ENCODE results near the gene ABCC2.

DNA sequence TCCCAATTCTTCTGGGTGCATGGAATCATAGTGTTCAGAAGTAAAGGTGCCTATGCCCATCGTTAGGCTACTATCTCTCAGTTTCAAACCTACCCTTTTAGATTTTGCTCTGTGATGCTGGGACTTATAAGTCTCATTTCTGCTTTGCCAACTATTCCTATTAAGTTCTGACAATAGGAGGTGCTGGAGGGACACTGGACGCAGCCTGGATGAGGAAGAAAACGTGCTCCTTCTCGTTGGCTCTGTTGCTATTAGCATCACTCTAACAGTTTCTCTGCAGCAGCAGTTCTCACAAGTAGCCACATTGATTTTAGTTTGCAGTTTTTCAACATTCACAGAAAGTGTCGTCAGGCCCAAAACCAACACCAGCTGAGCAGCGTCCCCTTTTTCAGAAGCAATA, 72.4 kb downstream of the ABCC2 start:
- TF ChIP-seq, protein P1, sequence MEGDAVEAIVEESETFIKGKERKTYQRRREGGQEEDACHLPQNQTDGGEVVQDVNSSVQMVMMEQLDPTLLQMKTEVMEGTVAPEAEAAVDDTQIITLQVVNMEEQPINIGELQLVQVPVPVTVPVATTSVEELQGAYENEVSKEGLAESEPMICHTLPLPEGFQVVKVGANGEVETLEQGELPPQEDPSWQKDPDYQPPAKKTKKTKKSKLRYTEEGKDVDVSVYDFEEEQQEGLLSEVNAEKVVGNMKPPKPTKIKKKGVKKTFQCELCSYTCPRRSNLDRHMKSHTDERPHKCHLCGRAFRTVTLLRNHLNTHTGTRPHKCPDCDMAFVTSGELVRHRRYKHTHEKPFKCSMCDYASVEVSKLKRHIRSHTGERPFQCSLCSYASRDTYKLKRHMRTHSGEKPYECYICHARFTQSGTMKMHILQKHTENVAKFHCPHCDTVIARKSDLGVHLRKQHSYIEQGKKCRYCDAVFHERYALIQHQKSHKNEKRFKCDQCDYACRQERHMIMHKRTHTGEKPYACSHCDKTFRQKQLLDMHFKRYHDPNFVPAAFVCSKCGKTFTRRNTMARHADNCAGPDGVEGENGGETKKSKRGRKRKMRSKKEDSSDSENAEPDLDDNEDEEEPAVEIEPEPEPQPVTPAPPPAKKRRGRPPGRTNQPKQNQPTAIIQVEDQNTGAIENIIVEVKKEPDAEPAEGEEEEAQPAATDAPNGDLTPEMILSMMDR (IDR thresholded peaks at IDR 0.05; ENCODE audit: poor library complexity, severe bottlenecking): peak; percentile 33
- TF ChIP-seq TAF1 (IDR thresholded peaks at IDR 0.05; ENCODE audit: low read depth): no peak
